AG04450 (cell line): ENCODE data around the gene FBXL7. TPM values are rescaled to one million over a fixed set of nuclear protein-coding genes. Genes with fewer than 3 reads are reported as not detected.

ENCODE experiments used
- CTCF ChIA-PET: fragments of 300-600, 350-600 bp; formaldehyde crosslinking; extraction: SDS; loops from one replicate; lab custom pipeline; 2022; ENCODE audit warnings: antibody characterized with exemption, inconsistent platforms; lab: Charles Lee
- POLR2A ChIA-PET: fragments of 350-600 bp; formaldehyde crosslinking; extraction: SDS; loops from one replicate; lab custom pipeline; 2021; ENCODE audit warnings: antibody characterized with exemption, inconsistent platforms; lab: Yijun Ruan, JAX
- DNase-seq: peaks from one replicate; pipeline ENCODE4 v3.0.0-alpha.2; 2011; ENCODE audit warnings: low read depth, low spot score
- H3K27ac ChIP-seq: one replicate; pipeline ENCODE4 v1.5.1; 2012; ENCODE audit warnings: low read depth, low read length, control low read depth
- H3K27me3 ChIP-seq: one replicate; pipeline ENCODE4 v1.6.0; 2012; ENCODE audit warnings: low read length; ENCODE audit not compliant: control insufficient read depth, insufficient read depth
- H3K4me3 ChIP-seq: 2 replicates; pipeline ENCODE4 v1.5.1; 2011; ENCODE audit warnings: mild to moderate bottlenecking, low read depth, low read length, control low read depth
- H3K9me3 ChIP-seq: 2 replicates; pipeline ENCODE4 v1.5.1; 2012; ENCODE audit warnings: low read length; ENCODE audit not compliant: control insufficient read depth, insufficient read depth
- CTCF ChIP-seq: IDR thresholded peaks from 2 replicates; pipeline ENCODE4 v1.5.1; 2011; ENCODE audit warnings: low read depth, low read length, control low read depth, inconsistent platforms
- polyA plus RNA-seq: library from polyadenylated mRNA; depleted of rRNA; stranded (reverse); fragments of >200 nt; gene quantifications from 2 replicates; pipeline ENCODE4 v1.2.3, GENCODE V29; 2011

FBXL7 gene
- polyA plus RNA-seq, 1 experiment: 10.4 TPM

- no peaks in the 10 kb centered on the region for H3K9me3 ChIP-seq
- POLR2A ChIA-PET: no interaction called here
- DNase-seq: no peak
- H3K27ac ChIP-seq: no peak overlapping the region
- CTCF ChIA-PET: no interaction called here
- no peak overlapping the region for H3K4me3 ChIP-seq
- TF ChIP-seq CTCF: no peak
- H3K27me3 ChIP-seq: no peaks in the 10 kb centered on the region
Measured at GRCh38 chr5:15544039-15544438, 44.1 kb downstream of the FBXL7 start.

GRCh38 chr5:15545082-15545481 lies 45.1 kb downstream of the FBXL7 start:
- Histone ChIP-seq H3K9me3 (no peaks in the 10 kb centered on the region), H3K27ac (no peak overlapping the region), H3K4me3 (no peak overlapping the region), H3K27me3 (no peaks in the 10 kb centered on the region)
- CTCF ChIA-PET: interaction anchor here (0.6 kb wide), 1 partner anchor 279 kb away, joined by 3 read pairs; no protein-coding TSS in a partner anchor
- POLR2A ChIA-PET: no interaction called here
- DNase-seq: no peak
- TF ChIP-seq CTCF: no peak

- no peak overlapping the region for H3K4me3 ChIP-seq
- no peak for DNase-seq
- H3K27me3 ChIP-seq: no peaks in the 10 kb centered on the region
- TF ChIP-seq CTCF: no peak
- ChIA-PET CTCF (no interaction called here), POLR2A (no interaction called here)
- H3K27ac ChIP-seq: no peak overlapping the region
- no peaks in the 10 kb centered on the region for H3K9me3 ChIP-seq
Measured at GRCh38 chr5:15547261-15547839, 47.4 kb downstream of the FBXL7 start.

GRCh38 chr5:15549961-15550360 lies 50.0 kb downstream of the FBXL7 start:
- CTCF ChIA-PET: interaction anchor here (0.9 kb wide), 1 partner anchor 49 kb away, joined by 3 read pairs; no protein-coding TSS in a partner anchor
- DNase-seq: no peak
- POLR2A ChIA-PET: no interaction called here
- no peaks in the 10 kb centered on the region for H3K27me3 ChIP-seq
- no peaks in the 10 kb centered on the region for H3K9me3 ChIP-seq
- TF ChIP-seq CTCF: no peak
- no peak overlapping the region for H3K27ac ChIP-seq
- no peak overlapping the region for H3K4me3 ChIP-seq

- Histone ChIP-seq H3K27me3 (no peaks in the 10 kb centered on the region), H3K9me3 (no peaks in the 10 kb centered on the region), H3K4me3 (no peak overlapping the region), H3K27ac (no peak overlapping the region)
- no peak for TF ChIP-seq CTCF
- ChIA-PET CTCF (interaction anchor here (0.9 kb wide), 1 partner anchor 48 kb away, joined by 3 read pairs; no protein-coding TSS in a partner anchor), POLR2A (no interaction called here)
- no peak for DNase-seq
Measured at GRCh38 chr5:15550502-15551112, 50.6 kb downstream of the FBXL7 start.
